Measurements from ENCODE around the gene DPY19L1. TPM values are rescaled to one million over a fixed set of nuclear protein-coding genes. Genes with fewer than 3 reads are reported as not detected.
"Not testable (repeated sequence)": the region's sequence is repeated elsewhere in the genome, so short reads cannot be mapped to it uniquely, and the experiment has no call there.

The DPY19L1 gene
- total RNA-seq, 1 experiment from 2014 or later, result 46.8 TPM

- intact Hi-C loops (cut with micrococcal nuclease; ENCODE audit: unreplicated experiment), result no loop called here
- Histone ChIP-seq H3K27me3 (replicated peaks; ENCODE audit: insufficient read depth, low read depth, low read length, poor library complexity) (no peaks in the 10 kb centered on the region), H3K9me3 (ENCODE audit: low read depth, low read length, poor library complexity, severe bottlenecking) (no peaks in the 10 kb centered on the region), H3K27ac (ENCODE audit: low read depth, low read length, poor library complexity, severe bottlenecking) (no peak overlapping the region), H3K4me1 (ENCODE audit: insufficient read depth, low read length, poor library complexity, severe bottlenecking) (no peaks in the 10 kb centered on the region), H3K36me3 (ENCODE audit: insufficient read depth, low read length, poor library complexity, severe bottlenecking) (no peaks in the 10 kb centered on the region), H3K4me3 (ENCODE audit: low read depth, low read length, poor library complexity, severe bottlenecking) (no peak overlapping the region)
- ChIA-PET POLR2A (ENCODE audit: low non-redundant PET) (no interaction called here), CTCF (no interaction called here)
- BruUV-seq (replicated peaks), result no TSS peak
- no peak for DNase-seq (ENCODE audit: low spot score)
- no peak for TF ChIP-seq CTCF (conservative IDR thresholded peaks at IDR 0.05; ENCODE audit: low read depth, low read length)
- TF ChIP-seq EZH2 (IDR thresholded peaks at IDR 0.05; ENCODE audit: borderline replicate concordance, low read depth, low read length, poor library complexity, severe bottlenecking), result no peak
These were observed 54.8 kb downstream of the DPY19L1 start for GRCh38 chr7:34982371-34983019.

GRCh38 chr7:34979124-34979523, 58.2 kb downstream of the DPY19L1 start:
- H3K27ac ChIP-seq (ENCODE audit: low read depth, low read length, poor library complexity, severe bottlenecking); H3K4me3 ChIP-seq (ENCODE audit: low read depth, low read length, poor library complexity, severe bottlenecking); BruUV-seq (replicated peaks); H3K36me3 ChIP-seq (ENCODE audit: insufficient read depth, low read length, poor library complexity, severe bottlenecking); DNase-seq (ENCODE audit: low spot score); H3K27me3 ChIP-seq (replicated peaks; ENCODE audit: insufficient read depth, low read depth, low read length, poor library complexity); intact Hi-C loops (cut with micrococcal nuclease; ENCODE audit: unreplicated experiment); H3K4me1 ChIP-seq (ENCODE audit: insufficient read depth, low read length, poor library complexity, severe bottlenecking); POLR2A ChIA-PET (ENCODE audit: low non-redundant PET); H3K9me3 ChIP-seq (ENCODE audit: low read depth, low read length, poor library complexity, severe bottlenecking); CTCF ChIA-PET: not testable (repeated sequence)

GRCh38 chr7:34973400-34973760, 63.9 kb downstream of the DPY19L1 start:
- intact Hi-C loops (cut with micrococcal nuclease; ENCODE audit: unreplicated experiment), result no loop called here
- Histone ChIP-seq H3K36me3 (ENCODE audit: insufficient read depth, low read length, poor library complexity, severe bottlenecking) (no peaks in the 10 kb centered on the region), H3K4me1 (ENCODE audit: insufficient read depth, low read length, poor library complexity, severe bottlenecking) (no peaks in the 10 kb centered on the region), H3K27me3 (replicated peaks; ENCODE audit: insufficient read depth, low read depth, low read length, poor library complexity) (no peaks in the 10 kb centered on the region), H3K27ac (ENCODE audit: low read depth, low read length, poor library complexity, severe bottlenecking) (no peak overlapping the region), H3K4me3 (ENCODE audit: low read depth, low read length, poor library complexity, severe bottlenecking) (no peak overlapping the region), H3K9me3 (ENCODE audit: low read depth, low read length, poor library complexity, severe bottlenecking) (no peaks in the 10 kb centered on the region)
- DNase-seq (ENCODE audit: low spot score), result no peak
- BruUV-seq (replicated peaks), result no TSS peak
- CTCF ChIA-PET, result no interaction called here
- POLR2A ChIA-PET (ENCODE audit: low non-redundant PET), result no interaction called here
- no peak for TF ChIP-seq CTCF (conservative IDR thresholded peaks at IDR 0.05; ENCODE audit: low read depth, low read length)
- TF ChIP-seq EZH2 (IDR thresholded peaks at IDR 0.05; ENCODE audit: borderline replicate concordance, low read depth, low read length, poor library complexity, severe bottlenecking), result no peak

GRCh38 chr7:34972739-34973399, 64.4 kb downstream of the DPY19L1 start:
- BruUV-seq (replicated peaks); DNase-seq (ENCODE audit: low spot score); CTCF ChIA-PET; H3K27ac ChIP-seq (ENCODE audit: low read depth, low read length, poor library complexity, severe bottlenecking); intact Hi-C loops (cut with micrococcal nuclease; ENCODE audit: unreplicated experiment); H3K36me3 ChIP-seq (ENCODE audit: insufficient read depth, low read length, poor library complexity, severe bottlenecking); H3K27me3 ChIP-seq (replicated peaks; ENCODE audit: insufficient read depth, low read depth, low read length, poor library complexity); H3K4me1 ChIP-seq (ENCODE audit: insufficient read depth, low read length, poor library complexity, severe bottlenecking); POLR2A ChIA-PET (ENCODE audit: low non-redundant PET); H3K4me3 ChIP-seq (ENCODE audit: low read depth, low read length, poor library complexity, severe bottlenecking); H3K9me3 ChIP-seq (ENCODE audit: low read depth, low read length, poor library complexity, severe bottlenecking): not testable (repeated sequence)

GRCh38 chr7:34967818-34968217, 69.5 kb downstream of the DPY19L1 start:
- CTCF ChIA-PET; H3K36me3 ChIP-seq (ENCODE audit: insufficient read depth, low read length, poor library complexity, severe bottlenecking); intact Hi-C loops (cut with micrococcal nuclease; ENCODE audit: unreplicated experiment): not testable (repeated sequence)

GRCh38 chr7:34966504-34966903, 70.8 kb downstream of the DPY19L1 start:
- intact Hi-C loops (cut with micrococcal nuclease; ENCODE audit: unreplicated experiment); H3K27me3 ChIP-seq (replicated peaks; ENCODE audit: insufficient read depth, low read depth, low read length, poor library complexity); H3K4me3 ChIP-seq (ENCODE audit: low read depth, low read length, poor library complexity, severe bottlenecking); POLR2A ChIA-PET (ENCODE audit: low non-redundant PET); H3K9me3 ChIP-seq (ENCODE audit: low read depth, low read length, poor library complexity, severe bottlenecking); H3K27ac ChIP-seq (ENCODE audit: low read depth, low read length, poor library complexity, severe bottlenecking); H3K4me1 ChIP-seq (ENCODE audit: insufficient read depth, low read length, poor library complexity, severe bottlenecking); BruUV-seq (replicated peaks); DNase-seq (ENCODE audit: low spot score); H3K36me3 ChIP-seq (ENCODE audit: insufficient read depth, low read length, poor library complexity, severe bottlenecking); CTCF ChIA-PET: not testable (repeated sequence)

More at GRCh38 chr7:34967818-34968217, 69.5 kb downstream of the DPY19L1 start:
- DNase-seq (ENCODE audit: low spot score); BruUV-seq (replicated peaks); POLR2A ChIA-PET (ENCODE audit: low non-redundant PET); H3K27me3 ChIP-seq (replicated peaks; ENCODE audit: insufficient read depth, low read depth, low read length, poor library complexity); H3K9me3 ChIP-seq (ENCODE audit: low read depth, low read length, poor library complexity, severe bottlenecking); H3K4me3 ChIP-seq (ENCODE audit: low read depth, low read length, poor library complexity, severe bottlenecking); H3K27ac ChIP-seq (ENCODE audit: low read depth, low read length, poor library complexity, severe bottlenecking); H3K4me1 ChIP-seq (ENCODE audit: insufficient read depth, low read length, poor library complexity, severe bottlenecking): not testable (repeated sequence)

Measured in A673 (cell line).